HG03025 (cell line): ENCODE measurements around the gene IL10RA.
"Not testable (repeated sequence)": the region's sequence is repeated elsewhere in the genome, so short reads cannot be mapped to it uniquely, and the experiment has no call there.

ENCODE experiments used
- ATAC-seq: cut with Tn5 transposase; IDR thresholded peaks from one replicate; pipeline ENCODE4 v1.9.1; 2021; ENCODE audit warnings: mild to moderate bottlenecking, moderate library complexity; ENCODE audit not compliant: unreplicated experiment, low FRiP score

The IL10RA gene

GRCh38 chr11:117985953-117986887 lies at the start of gene IL10RA:
IL10RA (plus strand) TSS chr11:117986394; CDS start chr11:117986468, 74 bp downstream.
- peak; percentile 84 for ATAC-seq

- ATAC-seq, result no peak
Observed at GRCh38 chr11:117936973-117937372, 49.2 kb upstream of the IL10RA start.

GRCh38 chr11:117940736-117941135 lies 45.5 kb upstream of the IL10RA start:
- no peak for ATAC-seq

- ATAC-seq, result no peak
Observed at GRCh38 chr11:117941163-117941707, 45.0 kb upstream of the IL10RA start.

- no peak for ATAC-seq
Observed at GRCh38 chr11:117941976-117942654, 44.1 kb upstream of the IL10RA start.

- no peak for ATAC-seq
Observed at GRCh38 chr11:117944554-117944953, 41.6 kb upstream of the IL10RA start.

- ATAC-seq, result no peak
Observed at GRCh38 chr11:117945047-117945810, 41.0 kb upstream of the IL10RA start.

- ATAC-seq, result no peak
Observed at GRCh38 chr11:117946156-117946841, 39.9 kb upstream of the IL10RA start.

- no peak for ATAC-seq
Observed at GRCh38 chr11:117946842-117947526, 39.2 kb upstream of the IL10RA start.

GRCh38 chr11:117947751-117948150 lies 38.4 kb upstream of the IL10RA start:
- not testable (repeated sequence) for ATAC-seq

- ATAC-seq, result not testable (repeated sequence)
Observed at GRCh38 chr11:117948466-117948865, 37.7 kb upstream of the IL10RA start.

- ATAC-seq, result no peak
Observed at GRCh38 chr11:117949062-117949461, 37.1 kb upstream of the IL10RA start.

GRCh38 chr11:117950301-117950700 lies 35.9 kb upstream of the IL10RA start:
- no peak for ATAC-seq

- no peak for ATAC-seq
Observed at GRCh38 chr11:117950993-117951961, 34.9 kb upstream of the IL10RA start.

- no peak for ATAC-seq
Observed at GRCh38 chr11:117953024-117953671, 33.0 kb upstream of the IL10RA start.

- no peak for ATAC-seq
Observed at GRCh38 chr11:117958949-117959348, 27.2 kb upstream of the IL10RA start.

- no peak for ATAC-seq
Observed at GRCh38 chr11:117959438-117960149, 26.6 kb upstream of the IL10RA start.
